Adipocyte (in vitro differentiated cells): ENCODE data around the gene SORCS3.

Experiments used
- DNase-seq: peaks from one replicate; pipeline ENCODE4 v3.0.0-alpha.2; 2015; ENCODE audit warnings: low read depth
- H3K27me3 ChIP-seq: replicated peaks from 2 replicates; pipeline ENCODE4 v1.7.0; 2013; ENCODE audit warnings: mild to moderate bottlenecking, low read length, moderate library complexity; ENCODE audit not compliant: control insufficient read depth, insufficient read depth
- H3K36me3 ChIP-seq: 2 replicates; pipeline ENCODE4 v1.7.0; 2013; ENCODE audit warnings: low read length, mild to moderate bottlenecking, moderate library complexity; ENCODE audit not compliant: control insufficient read depth, insufficient read depth, severe bottlenecking
- H3K4me1 ChIP-seq: 2 replicates; pipeline ENCODE4 v1.7.0; 2013; ENCODE audit warnings: mild to moderate bottlenecking, low read length, moderate library complexity; ENCODE audit not compliant: control insufficient read depth, insufficient read depth
- H3K4me3 ChIP-seq: 2 replicates; pipeline ENCODE4 v1.7.0; 2013; ENCODE audit warnings: mild to moderate bottlenecking, low read length, moderate library complexity
- H3K9ac ChIP-seq: 2 replicates; pipeline ENCODE4 v1.7.0; 2013; ENCODE audit warnings: mild to moderate bottlenecking, low read length, moderate library complexity
- H3K9me3 ChIP-seq: 2 replicates; pipeline ENCODE4 v1.7.0; 2013; ENCODE audit warnings: mild to moderate bottlenecking, low read length, moderate library complexity; ENCODE audit not compliant: control insufficient read depth

Gene SORCS3

GRCh38 chr10:105070952-105071351 lies 429.9 kb downstream of the SORCS3 start:
- Histone ChIP-seq H3K9ac (no peak overlapping the region), H3K4me3 (no peak overlapping the region), H3K27me3 (peaks cover 9% of the 10 kb centered on the region), H3K36me3 (no peaks in the 10 kb centered on the region), H3K9me3 (no peaks in the 10 kb centered on the region), H3K4me1 (no peaks in the 10 kb centered on the region)
- no peak for DNase-seq

DNA sequence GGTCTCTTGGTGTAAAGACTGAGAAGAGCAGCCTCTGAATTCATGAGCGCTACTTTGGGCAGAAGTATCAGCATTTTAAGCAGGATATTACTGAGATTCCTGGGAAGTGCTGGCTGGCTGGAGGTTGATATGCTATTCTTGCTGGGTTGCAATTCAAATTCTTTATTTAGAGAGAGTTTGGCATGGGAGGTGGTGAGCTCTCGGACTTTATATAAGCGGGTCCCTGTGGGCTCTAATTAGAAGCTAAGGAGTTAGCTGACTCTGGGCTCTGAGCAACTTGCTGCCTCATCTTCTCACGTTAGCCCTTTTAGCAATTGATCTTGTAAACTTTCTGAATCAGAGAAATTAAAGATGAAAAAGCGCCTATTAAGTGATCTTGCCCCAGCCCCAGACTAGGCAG lies 430.9 kb downstream of the SORCS3 start:
- H3K27me3 ChIP-seq: peaks cover 9% of the 10 kb centered on the region
- DNase-seq: no peak
- H3K4me3 ChIP-seq: no peak overlapping the region
- H3K9me3 ChIP-seq: no peaks in the 10 kb centered on the region
- H3K9ac ChIP-seq: no peak overlapping the region
- no peaks in the 10 kb centered on the region for H3K4me1 ChIP-seq
- H3K36me3 ChIP-seq: no peaks in the 10 kb centered on the region

DNA sequence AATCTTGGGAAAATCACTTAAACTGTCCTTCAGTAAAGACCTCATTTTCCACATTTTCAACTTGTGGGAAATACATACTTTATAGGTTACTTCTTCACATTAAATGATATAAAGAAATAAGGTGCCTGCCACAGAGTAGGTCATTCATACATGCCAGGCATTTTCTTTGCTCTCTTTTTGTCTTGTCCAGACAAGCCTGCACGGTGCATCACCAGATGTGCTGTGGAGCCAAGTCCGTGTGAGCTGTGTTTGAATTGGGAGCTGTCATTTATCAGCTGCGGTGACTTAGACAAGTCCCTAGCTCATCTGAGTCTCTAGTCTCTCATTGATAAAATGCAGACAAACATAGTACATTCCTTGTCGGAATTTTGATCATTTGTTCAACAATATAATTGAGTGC lies 432.9 kb downstream of the SORCS3 start:
- DNase-seq: no peak
- Histone ChIP-seq H3K9ac (no peak overlapping the region), H3K4me1 (no peaks in the 10 kb centered on the region), H3K9me3 (no peaks in the 10 kb centered on the region), H3K27me3 (peaks cover 9% of the 10 kb centered on the region), H3K4me3 (no peak overlapping the region), H3K36me3 (no peaks in the 10 kb centered on the region)

DNA sequence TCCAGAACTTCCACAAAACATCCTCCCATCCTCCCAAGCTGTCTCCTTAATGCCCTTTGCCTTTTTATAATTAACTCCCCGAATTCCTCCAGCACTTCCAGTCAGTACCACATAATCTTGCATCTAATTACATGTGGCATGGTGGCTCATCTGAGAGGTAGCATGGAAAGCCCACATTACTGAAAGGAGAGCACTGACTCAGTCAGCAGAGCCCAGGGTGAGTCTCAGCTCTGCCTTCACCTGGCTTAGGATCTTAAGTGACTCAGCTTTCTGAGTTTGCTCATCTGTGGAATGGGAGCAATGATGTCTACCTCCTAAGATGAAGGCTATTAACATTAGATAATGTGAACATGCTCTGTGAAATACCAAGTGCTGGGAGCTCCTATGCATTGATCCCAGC lies 433.9 kb downstream of the SORCS3 start:
- no peaks in the 10 kb centered on the region for H3K36me3 ChIP-seq
- no peak for DNase-seq
- H3K9me3 ChIP-seq: no peaks in the 10 kb centered on the region
- H3K4me1 ChIP-seq: no peaks in the 10 kb centered on the region
- H3K9ac ChIP-seq: no peak overlapping the region
- no peak overlapping the region for H3K4me3 ChIP-seq
- peaks cover 9% of the 10 kb centered on the region for H3K27me3 ChIP-seq

DNA sequence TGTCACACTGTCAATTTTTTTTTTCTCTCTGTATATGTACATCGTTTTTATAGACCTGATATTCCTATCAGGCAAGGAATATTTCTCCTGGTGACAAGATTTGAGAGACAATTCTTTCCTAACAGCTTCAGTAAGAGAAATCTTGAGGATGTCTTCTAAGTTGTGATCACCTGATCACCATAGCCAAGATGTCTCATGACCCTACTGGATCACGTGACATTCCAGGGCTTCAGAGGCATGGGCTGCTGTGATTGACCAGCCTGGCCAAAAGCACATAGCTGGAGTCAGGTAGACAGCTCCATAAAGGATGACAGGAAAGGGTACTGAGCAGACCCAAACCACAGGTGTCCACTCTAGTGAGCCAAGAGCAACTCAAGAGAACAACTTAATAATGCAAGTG lies 444.9 kb downstream of the SORCS3 start:
- DNase-seq: no peak
- Histone ChIP-seq H3K9ac (no peak overlapping the region), H3K36me3 (no peaks in the 10 kb centered on the region), H3K27me3 (no peaks in the 10 kb centered on the region), H3K4me3 (no peak overlapping the region), H3K4me1 (no peaks in the 10 kb centered on the region), H3K9me3 (no peaks in the 10 kb centered on the region)

GRCh38 chr10:105094048-105094447 lies 453.0 kb downstream of the SORCS3 start:
- Histone ChIP-seq H3K9me3 (no peaks in the 10 kb centered on the region), H3K4me3 (no peak overlapping the region), H3K36me3 (no peaks in the 10 kb centered on the region), H3K9ac (no peak overlapping the region), H3K4me1 (no peaks in the 10 kb centered on the region), H3K27me3 (no peaks in the 10 kb centered on the region)
- no peak for DNase-seq

DNA sequence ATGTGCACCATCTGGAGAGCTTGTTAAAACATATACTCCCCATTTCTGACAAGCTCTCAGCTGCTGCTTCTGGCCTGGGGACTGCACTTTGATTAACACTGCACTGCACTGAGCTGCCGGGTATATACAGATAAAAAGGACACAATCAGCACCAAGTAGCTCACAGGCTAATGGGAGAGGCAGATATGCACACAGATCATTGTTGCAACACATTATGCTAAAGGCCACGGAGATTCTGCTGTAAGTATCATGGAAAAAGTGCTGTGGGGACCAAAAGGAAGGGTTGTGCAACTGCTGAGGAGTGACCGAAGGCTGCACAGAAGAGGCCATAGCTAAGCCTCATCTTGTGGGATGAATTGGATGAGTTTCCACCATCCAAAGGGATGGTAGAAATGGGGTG lies 455.2 kb downstream of the SORCS3 start:
- no peak for DNase-seq
- H3K36me3 ChIP-seq: no peaks in the 10 kb centered on the region
- no peaks in the 10 kb centered on the region for H3K4me1 ChIP-seq
- H3K4me3 ChIP-seq: no peak overlapping the region
- H3K27me3 ChIP-seq: no peaks in the 10 kb centered on the region
- no peak overlapping the region for H3K9ac ChIP-seq
- no peaks in the 10 kb centered on the region for H3K9me3 ChIP-seq

DNA sequence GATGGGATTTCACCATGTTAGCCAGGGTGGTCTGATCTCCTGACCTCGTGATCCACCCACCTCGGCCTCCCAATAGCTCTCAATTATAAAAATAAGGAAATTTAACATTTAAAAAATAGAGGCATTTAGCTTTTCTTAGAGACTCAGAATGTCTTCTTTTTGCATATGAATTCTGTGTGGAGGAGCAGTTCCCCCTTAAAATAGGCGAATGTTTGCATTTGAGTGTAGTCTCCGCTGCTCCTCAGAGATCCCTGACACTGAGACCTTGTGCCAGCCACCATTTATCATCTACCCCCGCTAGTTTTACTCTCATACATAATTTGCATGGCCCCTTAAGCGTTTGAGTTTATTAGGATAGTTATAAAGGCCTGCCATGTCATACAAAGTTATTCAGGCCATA lies 461.9 kb downstream of the SORCS3 start:
- Histone ChIP-seq H3K36me3 (no peaks in the 10 kb centered on the region), H3K4me1 (no peaks in the 10 kb centered on the region), H3K27me3 (no peaks in the 10 kb centered on the region), H3K9ac (no peak overlapping the region), H3K4me3 (no peak overlapping the region), H3K9me3 (no peaks in the 10 kb centered on the region)
- no peak for DNase-seq

- Histone ChIP-seq H3K36me3 (no peaks in the 10 kb centered on the region), H3K9me3 (no peaks in the 10 kb centered on the region)
- no peak for DNase-seq
Observed at GRCh38 chr10:105104297-105104696, 463.2 kb downstream of the SORCS3 start.

GRCh38 chr10:105109164-105109563 lies 468.1 kb downstream of the SORCS3 start:
- no peak overlapping the region for H3K4me3 ChIP-seq
- no peak for DNase-seq
- H3K27me3 ChIP-seq: no peaks in the 10 kb centered on the region
- no peak overlapping the region for H3K9ac ChIP-seq
- H3K9me3 ChIP-seq: no peaks in the 10 kb centered on the region
- H3K36me3 ChIP-seq: no peaks in the 10 kb centered on the region
- H3K4me1 ChIP-seq: no peaks in the 10 kb centered on the region

More at GRCh38 chr10:105104297-105104696, 463.2 kb downstream of the SORCS3 start:
- Histone ChIP-seq H3K4me3 (no peak overlapping the region), H3K27me3 (no peaks in the 10 kb centered on the region), H3K9ac (no peak overlapping the region), H3K4me1 (no peaks in the 10 kb centered on the region)

GRCh38 chr10:105112862-105113261 lies 471.8 kb downstream of the SORCS3 start:
- no peaks in the 10 kb centered on the region for H3K4me1 ChIP-seq
- no peak for DNase-seq
- no peak overlapping the region for H3K4me3 ChIP-seq
- H3K9ac ChIP-seq: no peak overlapping the region
- H3K27me3 ChIP-seq: no peaks in the 10 kb centered on the region
- no peaks in the 10 kb centered on the region for H3K36me3 ChIP-seq
- H3K9me3 ChIP-seq: peaks cover 2% of the 10 kb centered on the region

- H3K9me3 ChIP-seq: peaks cover 2% of the 10 kb centered on the region
- H3K9ac ChIP-seq: no peak overlapping the region
- DNase-seq: no peak
- H3K4me3 ChIP-seq: no peak overlapping the region
- H3K27me3 ChIP-seq: no peaks in the 10 kb centered on the region
- H3K36me3 ChIP-seq: no peaks in the 10 kb centered on the region
- H3K4me1 ChIP-seq: no peaks in the 10 kb centered on the region
Observed at GRCh38 chr10:105113666-105114065, 472.6 kb downstream of the SORCS3 start.
